Stimulated activated CD8-positive, alpha-beta memory T cell treated with anti-CD3 and anti-CD28 coated beads, Interleukin-4, amount 100 ng/mL, for 1 hour (primary cell): ENCODE data around the gene RFX3.

ENCODE experiments used
- DNase-seq, 2 donors: peaks; one replicate each; pipeline ENCODE4 v3.0.0-alpha.2; 2020; ENCODE audit warnings: low read depth in 2 of 2, low spot score in 1 of 2

The RFX3 gene

DNA sequence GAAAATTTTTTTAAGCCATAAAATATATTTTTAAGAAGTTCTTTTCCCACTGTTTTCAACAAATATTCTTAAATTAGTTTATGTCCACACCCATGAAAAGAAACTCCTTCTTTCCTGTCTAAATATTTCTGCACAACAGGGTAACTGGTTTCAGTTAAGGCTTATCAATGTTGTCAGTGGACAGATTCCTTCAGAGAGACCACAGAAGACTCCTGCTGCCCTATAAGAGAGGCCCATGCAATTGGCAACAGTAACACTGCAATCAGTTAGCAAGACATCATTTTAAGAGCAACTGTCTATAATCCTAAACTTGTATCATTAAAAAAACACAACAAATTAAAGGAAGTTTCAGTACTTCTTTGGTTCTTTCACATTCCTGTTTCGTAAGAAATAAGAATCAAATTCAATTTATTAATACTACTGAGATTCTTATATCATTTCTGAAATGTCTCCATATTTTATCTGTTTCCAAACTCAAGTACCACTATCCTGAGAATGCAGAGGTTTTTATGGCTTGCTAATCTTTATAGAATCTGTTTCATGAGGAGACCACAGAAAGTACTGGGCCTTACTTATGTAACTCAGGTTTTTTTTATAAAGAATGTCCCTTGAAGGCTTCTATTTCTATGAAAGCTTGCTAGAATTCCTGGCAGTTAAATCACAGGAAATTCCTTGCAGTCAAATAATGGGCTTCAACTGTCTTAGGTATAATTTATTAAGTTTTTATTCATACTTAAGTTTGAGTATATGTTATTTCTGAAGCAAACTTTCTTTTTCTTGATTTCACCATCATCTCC is 240.2 kb downstream of the RFX3 start:
- DNase-seq, result no peak

DNA sequence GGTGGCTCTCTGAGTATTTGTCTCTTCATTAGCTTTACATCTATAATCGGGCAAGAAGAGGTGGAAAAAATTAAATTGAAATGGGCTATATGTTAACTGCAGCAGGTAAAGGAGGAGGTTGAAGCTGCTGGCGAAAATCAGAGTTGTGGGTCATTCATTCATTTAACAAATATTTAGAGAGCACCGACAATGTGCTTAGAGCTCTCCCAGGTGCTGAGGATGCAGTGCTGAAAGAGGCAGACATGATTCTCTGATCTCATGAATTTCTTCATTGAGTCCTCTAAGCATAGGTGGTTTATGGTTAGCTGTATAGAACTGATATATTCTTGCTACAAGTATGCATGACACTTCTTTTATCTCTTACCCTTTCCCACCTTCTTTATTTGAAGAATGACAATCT is 243.4 kb downstream of the RFX3 start:
- DNase-seq, result no peak

DNA sequence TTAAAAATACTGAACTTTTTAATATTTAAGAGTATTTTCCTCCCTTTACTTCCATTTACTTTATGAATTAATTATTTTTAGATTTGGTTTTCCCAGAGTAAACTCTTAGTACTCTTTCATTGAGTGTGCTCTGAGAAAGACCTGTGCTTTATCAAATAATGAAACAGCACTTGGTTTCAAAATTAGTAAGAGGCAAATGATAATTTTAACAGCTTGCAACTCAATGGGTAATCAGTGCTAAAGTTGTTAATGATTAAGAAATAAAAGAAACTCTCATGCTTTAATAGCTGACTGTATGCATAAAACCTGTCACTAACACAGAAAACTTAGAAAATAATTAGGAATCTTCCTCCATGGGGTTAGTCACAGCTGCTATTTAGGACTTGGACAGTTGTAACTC is 244.4 kb downstream of the RFX3 start:
- no peak for DNase-seq

DNA sequence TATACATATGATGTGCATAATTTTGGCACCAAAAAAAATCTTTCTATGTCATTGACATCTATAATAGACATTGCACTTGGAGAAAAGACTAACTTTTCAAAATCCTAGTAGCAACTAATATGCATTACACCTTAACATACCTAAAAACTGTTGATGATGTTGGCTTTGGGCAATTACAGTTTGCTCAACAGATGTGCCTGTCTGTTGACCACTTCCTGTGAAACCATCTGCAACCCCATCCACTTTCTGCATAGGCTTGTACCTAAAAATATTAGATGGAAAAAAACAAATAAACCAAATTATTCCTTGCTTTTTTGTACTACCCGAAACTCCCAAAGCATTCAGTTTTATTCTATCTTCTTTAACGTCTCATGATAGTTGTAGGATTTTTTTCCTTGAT is 248.6 kb downstream of the RFX3 start:
- DNase-seq, result no peak

DNA sequence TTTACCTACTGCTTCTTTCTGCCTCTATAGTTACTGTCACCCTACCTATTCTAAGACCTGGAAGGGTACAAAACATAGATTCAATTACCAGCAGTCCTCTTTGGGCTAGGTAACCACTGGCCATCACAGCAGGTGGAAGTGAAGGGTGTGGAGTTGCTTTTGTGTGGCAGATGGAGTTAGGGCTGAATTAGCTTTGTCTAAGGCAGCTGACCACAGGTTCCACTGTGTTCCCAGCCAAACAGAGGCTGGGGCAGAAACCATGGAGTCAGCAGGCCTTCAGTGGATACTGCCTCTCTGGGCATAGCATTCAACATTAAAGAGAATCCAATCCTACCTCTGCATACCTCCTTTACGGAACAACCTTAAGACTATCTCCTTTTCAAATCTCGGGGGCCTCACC is 254.2 kb downstream of the RFX3 start:
- DNase-seq, result no peak

DNA sequence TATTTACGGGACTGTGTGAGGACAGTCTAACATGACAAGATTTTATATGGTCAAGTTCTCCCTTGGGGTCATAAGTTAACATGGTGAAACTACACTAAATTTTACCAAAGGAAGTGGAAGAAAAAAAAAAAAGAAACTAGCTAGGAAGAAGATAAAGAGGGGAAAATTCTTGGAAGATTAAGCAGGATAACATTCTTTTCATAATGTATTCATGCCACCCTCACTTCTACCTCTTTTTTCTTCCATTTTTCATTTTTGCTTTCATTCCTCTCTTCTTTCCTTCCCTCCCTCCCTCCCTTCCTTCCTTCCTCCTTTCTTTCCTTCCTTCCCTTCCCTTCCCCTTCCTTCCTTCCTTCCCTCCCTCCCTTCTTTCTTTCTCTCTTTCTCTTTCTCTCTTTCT is 254.6 kb downstream of the RFX3 start:
- DNase-seq, result no peak

DNA sequence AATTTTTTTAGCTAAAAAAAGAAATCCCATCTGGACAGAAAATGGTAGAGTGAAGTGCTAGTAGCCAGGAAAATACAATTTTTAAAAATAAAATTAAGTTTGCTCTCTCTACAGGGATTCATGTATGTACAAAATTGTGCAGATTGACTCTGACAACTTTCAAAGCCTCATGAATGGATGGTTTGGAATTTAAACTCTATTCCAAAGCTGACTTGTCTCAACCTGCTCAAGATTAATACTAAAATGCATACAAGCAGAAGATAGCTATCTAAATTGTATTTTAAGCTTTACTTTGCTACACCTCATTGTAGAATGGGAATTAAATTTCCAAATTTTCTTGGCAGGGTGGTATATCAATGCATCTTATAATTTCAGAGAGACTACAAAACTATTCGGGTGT is 257.6 kb downstream of the RFX3 start:
- no peak for DNase-seq

DNA sequence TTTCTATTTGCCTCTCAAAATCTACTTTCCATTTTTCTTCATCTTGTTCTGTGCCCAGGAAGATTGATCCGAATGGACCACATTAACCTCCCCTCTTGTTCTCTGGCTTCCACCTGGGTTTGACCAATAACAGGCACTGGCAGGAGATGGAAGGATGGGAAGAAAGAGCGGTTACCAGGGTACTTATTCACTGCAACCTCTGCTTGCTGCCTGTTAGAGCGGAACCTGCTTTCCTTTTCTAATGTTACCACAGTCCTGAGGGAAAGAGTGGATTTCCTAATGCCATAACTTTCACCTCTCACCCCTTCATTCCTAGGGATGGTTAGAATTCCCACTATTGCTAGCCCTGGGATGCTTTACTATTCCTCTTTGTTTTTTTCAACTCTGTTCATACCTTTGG is 262.1 kb downstream of the RFX3 start:
- DNase-seq, result no peak

DNA sequence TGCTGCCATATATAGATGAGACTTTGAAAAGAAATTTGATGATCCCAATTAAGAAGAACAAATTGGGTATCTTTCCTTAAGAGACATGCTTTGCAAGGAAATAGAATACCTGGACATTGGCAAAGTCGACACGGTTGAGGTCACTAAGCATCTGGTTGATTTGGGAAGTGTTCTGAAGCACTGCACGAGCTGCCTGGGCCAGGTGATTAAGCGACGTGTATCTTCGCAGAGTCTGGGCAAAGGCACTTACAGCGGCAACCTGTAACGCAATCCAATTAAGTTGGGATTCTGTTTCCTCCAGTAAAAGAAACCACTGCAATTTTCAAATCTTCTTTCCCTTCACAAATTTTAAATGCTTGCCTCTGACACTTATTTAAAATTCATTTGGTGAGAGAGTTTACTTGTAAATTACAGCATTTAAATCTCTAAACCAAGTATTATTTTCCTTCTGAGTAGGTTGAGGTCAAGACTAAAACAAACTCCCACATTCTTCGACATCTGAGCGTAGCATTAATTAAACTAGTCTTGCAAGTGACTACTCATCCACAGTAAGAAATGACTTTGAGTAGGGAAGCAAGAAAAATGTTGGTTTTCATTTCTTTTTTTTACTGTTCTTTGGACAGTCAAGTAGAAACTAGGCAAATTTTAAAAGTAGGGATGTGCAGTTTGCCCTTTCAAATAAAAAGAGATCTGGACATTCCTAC is 262.8 kb downstream of the RFX3 start:
- DNase-seq, result no peak

DNA sequence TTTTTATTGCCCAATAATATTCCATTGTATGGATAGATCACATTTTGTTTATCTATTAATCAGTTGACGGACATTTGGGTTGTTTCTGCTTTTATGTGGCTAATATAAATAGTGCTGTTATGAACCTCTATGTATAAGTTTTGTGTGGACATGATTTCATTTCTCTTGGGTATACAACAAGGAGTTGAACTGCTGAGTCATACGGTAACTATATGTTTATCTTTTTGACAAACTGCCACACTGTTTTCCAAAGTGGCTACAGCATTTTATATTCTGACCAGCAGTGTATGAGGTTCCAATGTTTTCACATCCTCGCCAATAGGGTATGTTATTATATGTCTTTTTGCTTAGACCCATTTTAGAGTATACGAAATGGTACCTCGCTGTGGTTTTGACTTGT is 264.3 kb downstream of the RFX3 start:
- DNase-seq, result no peak

DNA sequence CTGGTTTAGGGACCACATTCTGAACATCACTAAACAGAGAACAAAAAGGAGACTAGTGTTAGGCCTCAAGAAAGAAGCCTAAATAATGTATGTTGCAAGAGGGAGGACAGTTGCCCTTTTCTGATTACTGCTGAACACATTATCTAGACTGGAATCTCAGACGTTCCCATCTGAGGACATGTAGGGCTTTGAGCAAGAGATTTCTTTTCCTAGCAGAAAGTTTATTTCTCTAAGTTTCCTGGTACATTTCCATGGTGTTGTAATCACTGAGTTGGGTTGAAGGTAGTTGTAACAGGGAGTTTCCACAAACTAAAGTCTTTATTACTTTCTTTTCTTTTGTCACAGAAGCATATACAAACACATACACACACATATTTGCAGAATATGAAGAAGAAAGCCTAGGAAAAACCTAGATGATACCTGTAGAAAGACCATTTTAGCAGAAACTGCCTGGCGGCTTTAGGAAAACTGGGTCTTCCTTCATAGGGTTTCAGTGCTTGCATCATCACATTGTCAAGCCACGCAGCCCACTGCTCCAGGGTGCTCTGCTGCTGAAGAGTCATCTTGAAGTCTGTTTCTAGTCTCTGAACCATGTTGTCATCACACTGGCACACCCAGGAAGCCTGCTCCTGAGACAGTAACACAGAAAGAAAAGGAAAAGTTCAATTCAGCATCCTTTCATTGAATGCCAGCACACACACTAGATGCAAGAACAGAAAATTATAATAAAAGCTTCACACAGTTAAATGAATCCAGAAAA is 269.1 kb downstream of the RFX3 start:
- no peak for DNase-seq

DNA sequence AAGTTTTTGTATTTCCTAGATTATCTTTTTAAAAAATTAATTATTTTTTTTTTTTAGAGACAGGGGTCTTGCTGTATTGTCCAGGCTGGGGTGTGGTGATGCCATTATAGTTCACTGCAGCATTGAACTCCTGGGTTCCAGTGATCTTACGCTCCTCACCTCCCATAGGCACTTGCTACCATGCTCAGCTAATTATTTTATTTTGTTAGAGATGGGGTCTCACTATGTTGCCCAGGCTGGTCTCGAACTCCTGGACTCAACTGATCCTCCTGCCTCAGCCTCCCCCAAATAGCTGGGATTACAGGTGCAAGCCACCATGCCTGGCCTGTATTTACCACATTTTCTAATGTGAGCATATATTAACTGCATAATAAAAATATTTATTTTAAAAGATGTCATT is 274.5 kb downstream of the RFX3 start:
- DNase-seq, result no peak

DNA sequence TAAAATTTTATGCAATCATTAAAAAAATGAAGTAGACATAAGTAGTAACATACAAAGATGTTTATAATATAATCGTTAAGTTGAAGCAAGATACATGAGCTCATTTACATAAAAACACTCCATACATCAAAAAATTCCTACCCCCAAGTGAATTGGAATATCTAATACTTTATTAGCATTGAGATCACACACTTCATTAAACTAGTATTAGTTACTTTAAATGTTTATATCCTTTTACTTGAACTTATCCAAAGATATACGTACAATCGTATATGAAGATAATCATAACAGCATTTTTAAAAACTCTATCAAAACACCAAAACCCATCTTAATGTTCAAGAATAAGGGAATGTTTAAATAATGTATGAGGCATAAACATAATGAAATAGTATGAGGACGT is 275.1 kb downstream of the RFX3 start:
- DNase-seq, result no peak

DNA sequence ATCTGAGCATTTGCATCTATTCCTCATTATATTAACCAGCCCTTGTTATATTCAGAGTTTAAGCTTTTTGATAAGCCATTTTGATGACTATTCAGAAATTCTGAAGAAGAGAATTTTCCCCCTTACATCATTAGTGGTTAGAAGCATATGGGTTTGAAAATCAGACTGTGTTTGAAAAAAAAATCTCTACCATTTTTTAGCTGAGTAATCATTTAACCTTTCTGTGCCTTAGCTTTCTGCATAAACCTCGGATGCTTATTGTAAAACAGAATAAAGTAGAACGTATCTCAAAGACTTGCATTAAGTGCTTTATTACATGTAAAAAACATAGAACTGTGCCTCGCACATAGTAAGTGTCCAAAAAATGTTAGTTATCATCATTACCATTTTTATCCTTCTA is 278.6 kb downstream of the RFX3 start:
- no peak for DNase-seq

DNA sequence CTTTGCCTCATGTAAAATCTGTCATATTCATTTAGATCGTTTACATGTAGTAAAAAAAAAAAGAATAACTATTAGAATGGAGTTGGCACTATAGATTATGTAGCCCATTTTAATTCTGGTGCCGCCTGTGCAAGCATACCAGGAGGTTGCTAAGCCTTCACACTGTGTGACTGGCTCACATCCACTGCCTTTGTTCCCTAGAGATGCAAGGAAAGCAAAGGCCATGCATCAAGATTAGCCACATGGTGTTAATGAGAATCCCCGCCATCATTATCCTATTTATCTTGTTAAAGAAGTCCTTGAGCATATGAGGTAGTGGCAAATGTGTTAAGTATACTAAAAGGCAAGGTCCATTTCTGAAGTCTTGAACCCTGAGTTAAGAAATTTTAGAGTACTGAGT is 279.6 kb downstream of the RFX3 start:
- no peak for DNase-seq

DNA sequence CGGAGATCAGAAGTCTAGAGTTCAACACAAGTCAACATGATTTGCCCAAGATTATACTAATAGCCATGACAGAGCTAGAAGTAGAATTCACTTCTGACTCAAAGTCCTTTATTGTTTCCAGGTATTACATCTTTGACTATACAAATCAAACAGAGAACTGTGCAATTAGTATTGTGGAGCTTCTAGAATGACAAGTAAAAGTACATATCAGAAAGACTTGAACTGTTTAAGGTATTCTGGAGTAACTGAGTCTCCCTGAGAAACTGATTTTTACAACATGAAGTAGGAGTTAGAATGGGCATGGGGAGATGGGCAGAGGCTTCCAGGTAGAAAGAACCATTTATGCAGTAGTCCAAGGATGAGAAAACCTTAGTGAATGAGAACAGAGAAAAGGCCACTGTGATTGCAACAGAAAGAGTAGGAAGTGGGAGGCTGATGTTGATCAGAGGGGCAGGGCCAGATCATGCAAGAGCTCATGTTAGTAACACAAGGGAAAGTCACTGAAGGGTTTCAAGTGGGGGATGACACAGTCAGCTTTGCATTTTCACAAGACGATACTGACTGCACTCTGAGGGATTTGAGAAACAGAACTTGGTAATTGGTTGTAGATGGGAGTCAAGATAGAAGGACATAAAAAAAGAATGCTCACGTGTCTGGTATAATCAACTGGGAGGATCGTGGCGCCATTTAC is 280.7 kb downstream of the RFX3 start:
- DNase-seq, result no peak

DNA sequence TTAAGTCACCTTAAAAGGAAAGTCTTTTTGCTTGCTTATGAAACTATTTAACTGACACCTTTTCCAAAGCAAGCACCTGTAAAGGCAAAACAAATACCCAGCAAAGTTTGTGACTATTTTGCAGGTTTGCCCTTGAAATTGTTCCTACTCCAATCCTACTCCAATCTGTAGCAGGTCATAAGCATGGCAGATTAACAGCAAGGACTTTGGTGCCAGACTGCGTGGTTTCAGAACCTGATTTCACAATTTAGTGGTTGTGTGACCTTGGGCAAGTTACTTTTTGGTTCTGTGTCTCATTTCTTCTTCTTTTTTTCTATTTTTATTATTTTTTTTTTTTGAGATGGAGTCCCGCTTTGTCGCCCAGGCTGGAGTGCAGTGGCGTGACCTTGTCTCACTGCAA is 282.1 kb downstream of the RFX3 start:
- no peak for DNase-seq

DNA sequence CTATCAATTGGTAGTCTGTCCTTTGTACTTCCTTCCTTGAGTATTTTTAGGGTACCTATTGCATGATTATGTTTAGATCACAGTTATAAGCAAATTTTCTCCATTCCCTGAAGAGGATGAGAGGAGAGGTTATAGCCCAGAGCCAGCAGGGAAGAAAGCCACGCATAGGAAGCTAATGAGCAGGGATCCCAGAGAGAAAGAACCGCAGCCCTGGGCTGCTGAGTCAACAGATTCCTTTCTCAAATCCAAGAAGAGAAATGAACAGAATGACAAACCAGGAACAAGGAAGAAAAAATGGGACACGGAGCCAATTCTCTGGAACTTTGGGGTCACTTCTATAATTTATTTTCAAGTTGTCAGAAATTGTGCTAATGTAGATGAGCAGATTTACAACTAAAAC is 284.5 kb downstream of the RFX3 start:
- DNase-seq, result no peak

DNA sequence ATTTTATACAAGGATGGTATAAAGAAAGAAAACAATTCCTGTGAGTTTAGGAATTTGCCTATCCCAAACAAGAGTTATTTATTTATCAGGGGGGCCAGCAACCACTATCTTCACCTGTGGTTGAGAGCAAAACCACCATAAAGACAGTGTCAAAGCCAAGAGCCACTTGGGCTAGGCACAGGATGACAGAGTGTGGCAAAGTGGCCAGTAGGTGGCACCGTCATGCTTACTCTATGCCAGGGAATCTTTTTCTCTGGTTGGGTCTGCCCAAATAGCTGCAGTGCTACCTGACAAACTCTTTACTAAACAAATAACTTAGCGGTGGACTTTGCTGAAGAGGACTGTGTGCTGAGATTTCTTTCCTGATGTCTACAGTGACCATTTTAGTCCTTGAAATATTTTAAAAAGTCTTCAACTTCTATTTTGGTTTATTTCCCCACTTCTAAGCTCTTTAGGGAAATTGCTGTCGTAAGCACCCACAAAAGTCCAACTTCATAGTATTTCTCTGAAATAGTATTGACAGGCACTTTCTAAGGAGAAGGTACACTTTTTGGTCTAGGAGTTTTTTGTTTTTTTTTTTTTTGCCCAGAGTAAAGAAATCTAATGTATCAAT is 285.0 kb downstream of the RFX3 start:
- peak in 1 of 2 donors; percentile 2 for DNase-seq

DNA sequence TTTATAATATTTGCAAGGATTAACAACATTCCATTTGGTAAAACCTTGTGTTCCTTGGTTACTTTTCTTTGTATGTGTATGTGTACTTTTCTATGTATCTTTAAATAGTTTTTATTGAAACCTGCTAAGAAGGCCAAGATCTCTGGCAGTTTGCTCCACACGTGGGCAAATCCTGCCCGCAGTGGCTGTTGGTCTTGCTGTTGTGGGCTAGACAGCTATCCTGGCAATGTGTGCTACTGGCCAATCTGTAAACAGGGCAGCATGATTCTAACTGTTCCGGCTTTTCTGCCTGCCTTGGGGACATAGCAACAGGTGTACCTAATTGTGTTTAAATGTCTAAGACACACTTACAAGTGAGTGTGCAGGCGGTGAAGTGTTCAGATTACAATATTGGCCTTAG is 286.6 kb downstream of the RFX3 start:
- no peak for DNase-seq

DNA sequence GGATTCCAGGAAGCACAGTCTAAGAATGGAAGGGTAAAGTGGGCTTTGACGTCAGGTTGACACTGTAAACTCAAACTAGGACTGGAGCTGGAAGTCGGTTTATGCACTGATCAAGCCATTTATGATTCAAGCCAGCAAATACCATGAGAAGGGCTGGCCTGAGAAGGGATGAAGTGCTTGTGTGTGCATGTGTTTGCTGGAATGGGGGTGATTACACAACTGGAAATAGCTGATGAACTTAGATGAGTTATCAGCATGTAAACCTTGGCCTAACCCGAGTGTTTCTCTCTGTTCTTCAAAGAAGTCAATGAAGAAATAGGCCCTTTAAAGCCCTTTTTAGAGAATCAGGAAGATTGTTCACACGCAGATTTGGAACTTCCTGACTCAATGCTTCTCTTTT is 287.6 kb downstream of the RFX3 start:
- no peak for DNase-seq
